NCI-H2081 (cell line): ENCODE measurements around the gene TWF2.

Source experiments
- DNase-seq, 2 experiments: peaks; one replicate each; lab custom pipeline; 2025; lab: John Stamatoyannopoulos, UW

TWF2 gene

DNA sequence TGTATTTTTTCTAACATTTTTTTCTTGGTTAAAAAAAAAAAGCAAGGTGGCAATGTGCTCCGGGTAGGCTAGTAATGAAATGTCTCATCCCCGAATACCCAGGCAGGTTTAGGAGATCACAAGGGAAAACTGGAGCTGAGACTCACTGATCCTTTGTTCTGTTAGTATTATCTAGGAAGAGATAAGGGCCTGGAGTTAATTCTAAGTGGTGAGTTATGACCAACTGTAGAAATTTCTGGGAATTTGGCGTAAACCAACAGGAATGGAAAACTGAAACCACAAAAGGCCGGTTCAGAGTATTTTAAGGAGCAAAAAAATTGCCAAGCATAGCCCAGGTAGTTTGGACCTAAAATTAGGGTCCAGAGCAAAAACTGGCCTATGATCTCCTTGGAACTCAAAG lies 19.0 kb upstream of the TWF2 start:
- DNase-seq, result no peak

- DNase-seq, result no peak
These were observed 17.7 kb upstream of the TWF2 start for GRCh38 chr3:52256622-52257021.

DNA sequence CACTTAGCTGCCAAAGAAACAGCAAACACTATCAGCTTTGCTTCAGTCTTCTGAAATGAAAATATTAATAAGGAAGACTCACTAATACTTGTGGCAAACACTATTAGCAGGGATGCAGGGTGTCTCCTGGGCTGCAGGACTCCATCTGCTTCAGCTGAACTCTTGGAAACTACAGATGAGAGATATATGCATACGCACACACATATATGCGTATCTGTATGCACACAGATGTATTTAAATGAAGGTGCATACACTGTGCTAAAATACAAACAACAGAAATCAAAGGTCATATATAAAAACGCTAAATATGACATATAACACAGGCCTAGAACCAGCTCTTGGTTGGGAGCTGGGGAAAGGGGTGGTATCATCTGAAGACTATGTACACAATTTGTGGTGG lies 17.2 kb upstream of the TWF2 start:
- DNase-seq, result no peak

GRCh38 chr3:52254608-52255007 lies 15.7 kb upstream of the TWF2 start:
- DNase-seq, result no peak

GRCh38 chr3:52253314-52254304 lies 14.7 kb upstream of the TWF2 start:
- DNase-seq, result no peak

DNA sequence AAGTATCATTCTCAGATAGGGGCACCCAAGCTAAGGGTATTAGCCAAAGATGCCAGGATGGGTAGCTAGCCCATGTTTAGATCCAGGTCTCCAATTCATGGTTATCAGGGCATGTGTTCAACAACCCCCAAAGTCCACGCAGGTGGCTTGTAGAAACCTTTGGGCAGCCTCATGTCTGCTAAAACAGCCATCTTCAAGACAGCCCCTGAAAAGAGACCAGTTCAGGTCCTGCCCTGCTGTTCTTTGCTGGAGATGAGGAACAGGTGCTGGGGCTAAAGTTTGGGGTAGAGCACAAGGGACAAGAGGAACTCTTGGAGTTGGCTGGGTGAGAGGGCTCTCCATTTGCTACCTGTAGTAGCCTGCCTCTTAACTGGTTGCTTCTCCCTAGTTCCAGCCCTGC lies 11.2 kb upstream of the TWF2 start:
- no peak for DNase-seq

DNA sequence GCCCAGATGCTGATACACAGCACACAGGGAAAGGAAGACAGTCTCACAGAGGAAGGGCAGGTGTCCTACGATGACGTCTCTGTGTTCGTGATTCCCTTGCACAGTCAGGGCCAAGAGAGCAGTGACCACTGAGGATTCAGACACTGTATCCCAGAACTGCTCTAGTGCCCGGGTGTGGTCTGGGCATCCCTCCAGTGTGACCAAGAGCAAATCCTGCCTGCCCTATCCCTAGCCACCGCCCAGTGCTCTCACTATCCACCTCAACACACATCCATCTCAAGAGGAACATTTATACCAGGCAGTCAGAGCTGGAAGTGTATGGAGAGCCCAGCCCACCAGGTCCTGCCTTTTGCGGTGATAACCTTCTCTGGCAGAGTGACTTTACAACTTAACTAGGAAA lies 10.7 kb upstream of the TWF2 start:
- DNase-seq, result no peak

DNA sequence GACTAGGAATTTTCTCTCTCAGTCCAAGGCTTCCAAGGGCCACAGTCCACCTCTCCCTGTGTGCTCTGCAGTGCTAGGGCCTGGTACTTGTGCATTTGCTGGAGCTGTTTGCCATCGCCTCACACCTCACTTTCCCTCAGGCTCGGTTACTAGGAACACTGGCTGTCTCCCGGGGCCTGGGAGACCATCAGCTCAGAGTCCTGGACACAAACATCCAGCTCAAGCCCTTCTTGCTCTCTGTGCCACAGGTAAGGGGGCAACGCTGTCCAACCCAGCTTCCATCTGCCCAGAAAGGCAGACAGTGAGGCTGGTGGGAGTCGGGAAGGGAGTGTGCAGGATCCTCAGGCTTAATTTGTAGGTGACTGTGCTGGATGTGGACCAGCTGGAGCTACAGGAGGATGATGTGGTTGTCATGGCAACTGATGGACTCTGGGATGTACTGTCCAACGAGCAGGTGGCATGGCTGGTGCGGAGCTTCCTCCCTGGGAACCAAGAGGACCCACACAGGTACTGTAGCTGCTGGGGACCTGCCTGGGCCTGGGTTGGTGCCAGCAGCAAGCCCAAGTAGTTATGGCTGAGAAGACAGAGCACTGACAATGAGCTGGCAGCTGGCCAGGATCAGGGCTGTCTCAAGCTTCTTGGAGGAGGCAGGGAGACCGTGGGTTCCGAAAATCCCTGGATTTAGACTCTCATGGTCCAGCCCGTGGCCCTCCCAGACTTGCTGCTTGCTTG lies 10.0 kb upstream of the TWF2 start:
- peak in 1 of 2 experiments; percentile 0 for DNase-seq

- no peak for DNase-seq
These were observed 9.2 kb upstream of the TWF2 start for GRCh38 chr3:52248165-52248541.

GRCh38 chr3:52247409-52248164 lies 8.6 kb upstream of the TWF2 start:
- no peak for DNase-seq

- no peak for DNase-seq
These were observed 7.9 kb upstream of the TWF2 start for GRCh38 chr3:52246728-52247408.

DNA sequence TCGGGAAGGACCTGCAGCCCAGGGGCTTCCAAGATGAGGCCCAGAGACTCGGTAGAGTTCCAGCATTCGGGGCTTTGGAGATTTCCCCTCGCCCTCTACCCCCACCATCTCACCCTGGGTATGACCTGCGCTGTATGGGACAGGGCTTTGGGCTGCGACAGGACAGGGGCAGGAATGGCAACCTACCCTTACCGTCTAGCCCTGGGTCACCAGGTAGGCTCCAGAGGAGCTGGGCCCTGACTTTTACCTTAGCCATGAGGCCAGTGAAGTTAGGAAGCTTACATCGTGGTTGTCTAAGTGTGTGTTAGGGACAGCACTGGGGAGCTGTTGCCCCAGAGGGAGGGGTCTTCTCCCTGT lies 7.3 kb upstream of the TWF2 start:
- DNase-seq, result no peak

GRCh38 chr3:52245322-52246263 lies 6.6 kb upstream of the TWF2 start, which contains the start of gene PPM1M:
Gene PPM1M, plus strand, starts transcription at chr3:52245759. Its CDS starts 66 bp downstream, at chr3:52245825.
- peak in 1 of 2 experiments; percentile 42 for DNase-seq

- no peak for DNase-seq
These were observed 5.1 kb upstream of the TWF2 start for GRCh38 chr3:52243791-52244628.

DNA sequence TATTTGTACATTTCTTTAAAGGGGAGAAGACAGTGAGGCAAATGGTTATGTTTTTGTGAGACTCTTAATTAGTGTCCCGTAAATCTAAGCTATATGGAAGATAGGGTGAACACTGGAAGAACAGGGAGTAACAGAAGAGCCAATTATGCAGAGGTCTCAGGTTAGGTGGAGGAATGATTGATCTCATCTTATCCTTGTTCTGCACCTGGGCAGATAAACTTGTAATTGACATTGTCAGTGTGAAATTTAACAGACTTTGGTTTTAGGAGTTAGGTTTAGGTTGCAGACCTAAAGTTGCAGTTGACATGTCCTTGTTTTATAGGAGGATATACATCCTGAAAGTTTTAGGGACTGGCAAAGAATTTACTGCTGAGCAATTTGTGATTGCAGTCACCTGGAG lies 3.1 kb upstream of the TWF2 start:
- DNase-seq, result no peak

DNA sequence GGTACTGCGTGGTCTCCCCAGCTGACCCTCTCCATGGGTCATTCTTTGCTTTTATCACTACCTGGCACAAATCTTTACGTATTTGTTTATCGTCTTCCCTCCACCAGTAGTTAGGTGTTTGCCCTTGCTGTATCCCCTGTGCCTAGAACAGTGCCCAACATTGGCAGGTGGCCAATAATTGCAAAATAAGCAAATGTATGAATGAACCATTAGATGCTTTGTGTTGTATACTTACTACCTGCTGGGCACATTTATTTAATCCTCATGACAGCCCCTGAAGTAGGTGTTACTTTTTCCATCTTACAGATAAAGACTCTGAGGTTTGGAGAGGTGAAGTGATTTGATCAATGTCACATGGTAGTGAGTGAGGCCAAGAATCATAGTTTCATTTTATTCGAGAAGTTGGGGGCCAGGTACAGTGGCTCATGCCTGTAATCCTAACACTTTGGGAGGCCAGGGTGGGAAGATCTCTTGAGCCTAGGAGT lies 2.0 kb upstream of the TWF2 start:
- peak in 1 of 2 experiments; percentile 19 for DNase-seq

- DNase-seq, result peak in 1 of 2 experiments; percentile 38
These were observed 1.3 kb upstream of the TWF2 start for GRCh38 chr3:52240059-52240885.

DNA sequence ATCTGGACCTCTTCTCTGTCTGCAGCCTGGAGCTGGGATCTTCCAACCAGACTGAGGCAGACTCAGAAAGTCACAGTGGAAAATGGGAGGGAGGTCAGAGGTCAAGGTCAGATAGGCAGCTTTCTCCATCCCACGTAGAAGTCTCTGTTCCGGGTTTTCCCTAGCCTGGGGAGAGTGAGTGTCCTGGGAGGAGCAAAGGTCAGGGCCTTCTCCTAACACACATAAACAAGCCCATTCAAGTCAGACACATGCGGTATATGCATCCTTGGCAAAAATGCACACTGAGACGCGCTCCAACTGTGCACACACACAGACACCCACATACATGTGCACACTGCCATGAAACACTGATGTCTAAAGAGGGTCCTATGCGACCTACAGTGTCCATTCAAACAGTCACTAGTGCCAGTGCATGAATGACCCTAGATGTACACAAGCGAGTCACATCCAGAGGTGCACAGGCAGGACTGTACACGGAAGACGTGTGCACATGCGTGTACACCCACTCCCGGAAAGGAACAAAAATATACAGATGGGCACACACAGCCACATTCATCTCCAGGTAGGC lies 681 bp downstream of the TWF2 start:
- DNase-seq, result no peak
